DMS 273 (cell line): ENCODE results near the gene SPATA21.
A peak's percentile ranks its signal among the peaks of the same experiment; 100 is the strongest.

Experiments
- DNase-seq: peaks from one replicate; lab custom pipeline; 2025; ENCODE audit not compliant: unreplicated experiment; lab: John Stamatoyannopoulos, UW

The SPATA21 gene

GRCh38 chr1:16451841-16452528, 14.8 kb upstream of the SPATA21 start:
- DNase-seq: no peak

GRCh38 chr1:16450863-16451481, 13.7 kb upstream of the SPATA21 start:
- no peak for DNase-seq

GRCh38 chr1:16449666-16450065, 12.4 kb upstream of the SPATA21 start:
- DNase-seq: no peak

- DNase-seq: no peak
These were observed 11.8 kb upstream of the SPATA21 start for GRCh38 chr1:16449065-16449464.

GRCh38 chr1:16447641-16448040, 10.4 kb upstream of the SPATA21 start:
- DNase-seq: no peak

- no peak for DNase-seq
These were observed 8.9 kb upstream of the SPATA21 start for GRCh38 chr1:16446116-16446515.

- no peak for DNase-seq
These were observed 7.8 kb upstream of the SPATA21 start for GRCh38 chr1:16445052-16445451.

GRCh38 chr1:16443975-16444770, 6.9 kb upstream of the SPATA21 start:
- DNase-seq: no peak

- no peak for DNase-seq
These were observed 5.7 kb upstream of the SPATA21 start for GRCh38 chr1:16442941-16443340.

- no peak for DNase-seq
These were observed 5.0 kb upstream of the SPATA21 start for GRCh38 chr1:16442265-16442664.

GRCh38 chr1:16441282-16441665, 4.0 kb upstream of the SPATA21 start:
- DNase-seq: no peak

- peak; percentile 98 for DNase-seq
These were observed 3.5 kb upstream of the SPATA21 start, which contains the start of gene NECAP2 for GRCh38 chr1:16440470-16441281. TSS of gene NECAP2 (plus strand) at chr1:16440724. CDS start at chr1:16440762, 38 bp downstream.

- peak; percentile 74 for DNase-seq
These were observed 2.9 kb upstream of the SPATA21 start for GRCh38 chr1:16440131-16440469.

GRCh38 chr1:16438924-16439323, 1.7 kb upstream of the SPATA21 start:
- DNase-seq: no peak

GRCh38 chr1:16438516-16438915, 1.3 kb upstream of the SPATA21 start:
- no peak for DNase-seq

- DNase-seq: no peak
These were observed 2.7 kb downstream of the SPATA21 start for GRCh38 chr1:16434501-16434900.

GRCh38 chr1:16434007-16434406, 3.2 kb downstream of the SPATA21 start:
- DNase-seq: no peak

GRCh38 chr1:16433030-16433429, 4.2 kb downstream of the SPATA21 start:
- DNase-seq: no peak

GRCh38 chr1:16430606-16431005, 6.6 kb downstream of the SPATA21 start:
- peak; percentile 50 for DNase-seq

- no peak for DNase-seq
These were observed 11.8 kb downstream of the SPATA21 start for GRCh38 chr1:16425125-16426025.
